ENCODE results near the gene MANF. TPM values are rescaled to one million over a fixed set of nuclear protein-coding genes. Genes with fewer than 3 reads are reported as not detected.

The MANF gene
- total RNA-seq, 1 donor: 126 TPM

DNA sequence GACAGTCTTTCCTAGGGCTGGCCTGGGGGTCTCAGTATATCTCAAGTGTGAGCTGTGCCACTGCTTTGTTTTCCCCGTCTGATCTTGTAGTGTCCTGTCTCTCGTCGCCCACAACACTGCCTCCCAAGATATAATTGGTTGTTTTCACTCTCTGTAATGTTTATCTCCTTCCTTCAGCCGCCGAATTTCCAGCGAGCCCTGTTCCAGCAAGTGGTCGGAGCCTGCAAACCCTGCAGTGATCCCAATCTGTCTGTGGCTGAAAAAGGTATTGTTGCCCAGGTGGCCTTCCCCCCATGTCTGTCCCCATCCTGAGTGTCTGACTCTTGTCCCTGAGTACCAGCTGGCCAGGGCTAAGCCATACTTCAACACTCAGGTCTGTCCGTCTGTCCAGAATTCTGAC, 9.5 kb upstream of the MANF start:
- H3K4me3 ChIP-seq (ENCODE audit: low read depth, low read length): no peak overlapping the region
- TF ChIP-seq, protein P1, sequence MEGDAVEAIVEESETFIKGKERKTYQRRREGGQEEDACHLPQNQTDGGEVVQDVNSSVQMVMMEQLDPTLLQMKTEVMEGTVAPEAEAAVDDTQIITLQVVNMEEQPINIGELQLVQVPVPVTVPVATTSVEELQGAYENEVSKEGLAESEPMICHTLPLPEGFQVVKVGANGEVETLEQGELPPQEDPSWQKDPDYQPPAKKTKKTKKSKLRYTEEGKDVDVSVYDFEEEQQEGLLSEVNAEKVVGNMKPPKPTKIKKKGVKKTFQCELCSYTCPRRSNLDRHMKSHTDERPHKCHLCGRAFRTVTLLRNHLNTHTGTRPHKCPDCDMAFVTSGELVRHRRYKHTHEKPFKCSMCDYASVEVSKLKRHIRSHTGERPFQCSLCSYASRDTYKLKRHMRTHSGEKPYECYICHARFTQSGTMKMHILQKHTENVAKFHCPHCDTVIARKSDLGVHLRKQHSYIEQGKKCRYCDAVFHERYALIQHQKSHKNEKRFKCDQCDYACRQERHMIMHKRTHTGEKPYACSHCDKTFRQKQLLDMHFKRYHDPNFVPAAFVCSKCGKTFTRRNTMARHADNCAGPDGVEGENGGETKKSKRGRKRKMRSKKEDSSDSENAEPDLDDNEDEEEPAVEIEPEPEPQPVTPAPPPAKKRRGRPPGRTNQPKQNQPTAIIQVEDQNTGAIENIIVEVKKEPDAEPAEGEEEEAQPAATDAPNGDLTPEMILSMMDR (IDR thresholded peaks at IDR 0.05; ENCODE audit: insufficient read depth, low read depth, low read length): no peak
- DNase-seq (ENCODE audit: low read depth): no peak

- DNase-seq (ENCODE audit: low read depth): no peak
- no peak overlapping the region for H3K4me3 ChIP-seq (ENCODE audit: low read depth, low read length)
- TF ChIP-seq, protein P1 (IDR thresholded peaks at IDR 0.05; ENCODE audit: insufficient read depth, low read depth, low read length): no peak
Measured at GRCh38 chr3:51378065-51378464, 7.0 kb upstream of the MANF start.

- no peak overlapping the region for H3K4me3 ChIP-seq (ENCODE audit: low read depth, low read length)
- TF ChIP-seq, protein P1 (IDR thresholded peaks at IDR 0.05; ENCODE audit: insufficient read depth, low read depth, low read length): no peak
- no peak for DNase-seq (ENCODE audit: low read depth)
Measured at GRCh38 chr3:51378726-51379125, 6.4 kb upstream of the MANF start.

GRCh38 chr3:51379301-51379700, 5.8 kb upstream of the MANF start:
- DNase-seq (ENCODE audit: low read depth): no peak
- no peak overlapping the region for H3K4me3 ChIP-seq (ENCODE audit: low read depth, low read length)
- TF ChIP-seq, protein P1 (IDR thresholded peaks at IDR 0.05; ENCODE audit: insufficient read depth, low read depth, low read length): no peak

DNA sequence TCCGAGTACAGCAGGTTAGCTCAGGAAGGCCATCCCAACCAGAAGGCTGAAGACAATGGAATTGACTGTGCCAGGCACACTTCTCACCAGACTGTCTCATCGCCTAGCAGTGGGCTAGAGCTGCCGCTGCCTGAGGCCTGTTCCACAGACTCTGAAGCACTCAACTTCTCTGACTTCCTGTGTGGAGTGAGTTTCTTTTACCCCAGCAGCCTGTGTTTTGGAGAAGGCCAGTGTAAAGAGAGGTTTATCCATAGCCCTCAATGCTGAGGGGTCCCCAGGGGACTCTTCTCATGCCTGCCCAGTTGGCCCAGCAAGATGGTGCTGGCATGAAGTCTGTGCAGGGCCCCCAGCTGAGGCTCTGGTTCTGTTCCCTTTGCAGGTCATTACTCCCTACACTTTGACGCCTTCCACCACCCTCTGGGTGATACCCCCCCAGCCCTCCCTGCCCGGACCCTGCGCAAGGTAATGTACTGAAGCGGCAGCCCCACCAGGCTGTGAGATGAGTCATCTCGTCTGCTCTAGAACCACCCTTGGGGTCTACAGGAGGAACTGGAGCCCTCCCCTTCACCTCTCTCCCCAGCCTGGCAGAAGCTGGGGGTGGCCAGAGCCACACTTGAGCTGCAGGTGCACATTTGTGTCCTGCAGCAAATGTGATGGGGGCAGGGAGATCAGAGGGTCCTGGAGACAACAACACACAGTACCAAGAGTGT, 5.2 kb upstream of the MANF start:
- TF ChIP-seq, protein P1 (IDR thresholded peaks at IDR 0.05; ENCODE audit: insufficient read depth, low read depth, low read length): no peak
- no peak overlapping the region for H3K4me3 ChIP-seq (ENCODE audit: low read depth, low read length)
- DNase-seq (ENCODE audit: low read depth): no peak

- H3K4me3 ChIP-seq (ENCODE audit: low read depth, low read length): no peak overlapping the region
- TF ChIP-seq, protein P1 (IDR thresholded peaks at IDR 0.05; ENCODE audit: insufficient read depth, low read depth, low read length): no peak
- no peak for DNase-seq (ENCODE audit: low read depth)
Measured at GRCh38 chr3:51380601-51381332, 4.3 kb upstream of the MANF start.
